ENCODE measurements around the gene INPP5A. TPM values are rescaled to one million over a fixed set of nuclear protein-coding genes. Genes with fewer than 3 reads are reported as not detected.

The INPP5A gene
- total RNA-seq, 1 experiment from 2014 or later = 12.3 TPM

- Histone ChIP-seq H3K27me3 (ENCODE audit: insufficient read depth, low read length) (no peaks in the 10 kb centered on the region), H3K4me2 (ENCODE audit: low read length) (no peak overlapping the region), H3K4me1 (ENCODE audit: control insufficient read depth in 1 of 2, insufficient read depth in 2 of 2, low read length in 2 of 2) (no peaks in the 10 kb centered on the region), H3K9me3 (ENCODE audit: control insufficient read depth in 1 of 2, insufficient read depth in 1 of 2, low read depth in 1 of 2, low read length in 2 of 2) (no peaks in the 10 kb centered on the region), H3K79me2 (ENCODE audit: insufficient read depth, low read length) (no peaks in the 10 kb centered on the region), H3K4me3 (replicated peaks in 1 of 2; ENCODE audit: low read depth in 1 of 2, low read length in 2 of 2) (no peak overlapping the region), H2AFZ (ENCODE audit: low read depth, low read length, poor library complexity, severe bottlenecking) (no peak overlapping the region), H3K36me3 (ENCODE audit: control insufficient read depth in 1 of 2, insufficient read depth in 2 of 2, low read length in 2 of 2) (no peaks in the 10 kb centered on the region), H3K9ac (ENCODE audit: low read length) (no peak overlapping the region), H4K20me1 (ENCODE audit: insufficient read depth) (no peaks in the 10 kb centered on the region), H3K27ac (ENCODE audit: low read depth, low read length) (no peak overlapping the region), H3K9me2 (ENCODE audit: insufficient read depth) (no peaks in the 10 kb centered on the region)
- ATAC-seq = no peak
- CTCF ChIA-PET = no interaction called here
- no peak for DNase-seq (ENCODE audit: low read depth, low spot score)
- BruUV-seq (replicated peaks) = no TSS peak
- POLR2A ChIA-PET = no interaction called here
- RAD21 ChIA-PET (ENCODE audit: low non-redundant PET in 1 of 2, low total read pairs in 2 of 2, uncharacterized antibody in 2 of 2, unreplicated experiment in 2 of 2) = no interaction called here
- intact Hi-C loops (cut with micrococcal nuclease) = no loop called here
- TF ChIP-seq ZFX (IDR thresholded peaks at IDR 0.05) (no peak), TCF7L2 (IDR thresholded peaks at IDR 0.05; ENCODE audit: borderline replicate concordance, extremely low read depth, insufficient read depth, insufficient read length) (no peak), MAX (IDR thresholded peaks at IDR 0.05) (no peak), FOSL1 (IDR thresholded peaks at IDR 0.05; ENCODE audit: low read depth) (no peak), CTCF (IDR thresholded peaks at IDR 0.05 in 2 of 3, conservative IDR thresholded peaks at IDR 0.05 in 1 of 3; ENCODE audit: borderline replicate concordance in 1 of 3, insufficient read depth in 1 of 3, low read depth in 2 of 3, low read length in 2 of 3) (no peak), YY1 (IDR thresholded peaks at IDR 0.05; ENCODE audit: extremely low read depth, insufficient replicate concordance, low read depth, low read length) (no peak), CBX3 (IDR thresholded peaks at IDR 0.05; ENCODE audit: low read depth) (no peak)
Measured at GRCh38 chr10:132677096-132677472, 139.5 kb downstream of the INPP5A start.
